ENCODE measurements around the gene KIAA1328. TPM values are rescaled to one million over a fixed set of nuclear protein-coding genes. Genes with fewer than 3 reads are reported as not detected.
"Not testable (repeated sequence)": the region's sequence is repeated elsewhere in the genome, so short reads cannot be mapped to it uniquely, and the experiment has no call there.

The KIAA1328 gene
- total and polyA plus RNA-seq, 4 donors = 2.0 to 21.1 (median 12.8) TPM

DNA sequence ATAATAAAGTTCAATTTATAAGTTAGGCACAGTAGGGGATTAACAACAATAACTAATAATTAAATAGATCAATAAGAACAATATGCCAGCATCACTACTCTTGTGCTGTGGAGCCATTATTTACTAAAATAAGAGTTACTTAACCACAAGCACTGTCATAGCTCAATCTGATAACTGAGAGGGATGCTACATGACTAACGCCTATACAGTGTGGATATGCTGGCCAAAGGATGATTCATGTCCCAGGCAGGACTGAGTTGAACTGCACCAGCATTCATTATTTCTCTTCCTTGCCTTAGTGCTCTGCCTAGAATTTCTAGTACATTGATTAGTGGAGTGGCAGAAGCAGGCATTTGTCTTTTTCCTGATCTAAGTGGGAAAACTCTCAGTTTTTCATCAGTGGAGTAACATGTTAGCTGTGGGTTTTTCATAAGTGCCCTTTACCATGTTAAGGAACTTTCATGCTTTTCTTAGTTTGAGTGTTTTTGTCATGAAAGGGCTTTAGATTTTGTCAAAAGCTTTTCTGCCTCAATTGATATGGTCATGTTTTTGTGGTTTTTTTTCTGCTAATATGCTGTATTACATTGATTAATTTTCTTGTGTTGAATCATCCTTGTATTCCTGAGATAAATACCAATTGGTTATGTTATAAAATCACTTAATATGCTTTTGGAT, 21.7 kb downstream of the KIAA1328 start:
- ATAC-seq (ENCODE audit: low FRiP score) (no peak), DNase-seq (no peak)
- Histone ChIP-seq H3K36me3 (ENCODE audit: control insufficient read depth in 1 of 2, insufficient read depth in 2 of 2, low read length in 1 of 2) (peaks cover 0 to 2% of the 10 kb centered on the region in 2 donors), H3K27ac (ENCODE audit: low read depth in 1 of 2, low read length in 2 of 2) (no peak overlapping the region), H3K4me3 (ENCODE audit: low read length in 2 of 2) (no peak overlapping the region), H3K9me3 (ENCODE audit: control insufficient read depth, low read length) (peaks cover 2% of the 10 kb centered on the region), H3K4me1 (ENCODE audit: control insufficient read depth in 1 of 2, insufficient read depth in 2 of 2, low read length in 2 of 2) (no peaks in the 10 kb centered on the region), H3K27me3 (ENCODE audit: control insufficient read depth in 1 of 2, insufficient read depth in 2 of 2, low read length in 1 of 2) (no peaks in the 10 kb centered on the region)
- WGBS, 2 donors = 68 to 72% methylated on average over 1 of the region's 1 CpG
- intact Hi-C loops (cut with DNase I) = no loop called here

DNA sequence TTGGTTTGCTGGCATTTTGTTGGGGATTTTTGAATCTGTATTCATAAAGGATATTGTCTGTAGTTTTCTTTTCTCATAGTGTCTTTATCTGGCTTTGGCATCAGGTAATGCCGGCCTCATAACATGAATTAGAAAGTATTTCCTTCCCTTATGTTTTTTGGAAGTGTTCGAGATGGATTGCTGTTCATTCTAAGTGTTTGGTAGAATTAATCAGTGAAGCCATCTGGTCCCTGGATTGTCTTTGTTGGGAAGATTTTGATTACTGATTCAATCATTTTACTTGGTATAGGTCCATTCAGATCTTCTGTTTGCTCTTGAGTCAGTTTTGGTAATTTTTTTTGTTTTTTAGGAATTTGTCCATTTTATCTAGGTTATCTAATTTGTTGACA, 22.3 kb downstream of the KIAA1328 start:
- no peak for DNase-seq
- Histone ChIP-seq H3K36me3 (ENCODE audit: control insufficient read depth in 1 of 2, insufficient read depth in 2 of 2, low read length in 1 of 2) (peaks cover 0 to 2% of the 10 kb centered on the region in 2 donors), H3K27ac (ENCODE audit: low read depth in 1 of 2, low read length in 2 of 2) (no peak overlapping the region), H3K27me3 (ENCODE audit: control insufficient read depth in 1 of 2, insufficient read depth in 2 of 2, low read length in 1 of 2) (no peaks in the 10 kb centered on the region), H3K4me1 (ENCODE audit: control insufficient read depth in 1 of 2, insufficient read depth in 2 of 2, low read length in 2 of 2) (no peaks in the 10 kb centered on the region), H3K4me3 (ENCODE audit: low read length in 2 of 2) (no peak overlapping the region), H3K9me3 (ENCODE audit: control insufficient read depth, low read length) (peaks cover 2% of the 10 kb centered on the region)
- intact Hi-C loops (cut with DNase I) = no loop called here
- WGBS, 2 donors = 92 to 95% methylated on average over 2 of the region's 2 CpGs
- ATAC-seq (ENCODE audit: low FRiP score) = no peak

DNA sequence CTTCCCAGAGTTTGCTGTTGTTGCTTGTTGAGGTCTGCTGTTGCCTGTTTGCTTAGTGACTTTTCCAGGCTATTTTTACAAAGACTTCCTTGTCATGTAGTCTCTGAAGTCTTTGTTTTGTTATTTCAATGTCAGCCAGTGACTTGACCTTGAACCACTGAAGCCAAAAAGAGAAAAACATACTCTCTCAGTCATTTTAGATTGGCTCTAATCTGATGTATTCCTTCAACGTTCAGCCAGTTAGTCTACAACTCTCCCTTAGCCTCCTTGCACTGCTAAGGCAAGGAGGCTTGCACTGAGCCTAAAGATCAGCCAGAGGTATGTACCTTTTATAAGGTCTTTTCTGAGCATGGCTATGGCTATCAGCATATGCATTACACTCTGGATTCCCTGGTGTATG, 27.9 kb downstream of the KIAA1328 start:
- no peak for DNase-seq
- intact Hi-C loops (cut with DNase I) = no loop called here
- ATAC-seq (ENCODE audit: low FRiP score) = no peak
- Histone ChIP-seq H3K27ac (ENCODE audit: low read depth in 1 of 2, low read length in 2 of 2) (no peak overlapping the region), H3K4me3 (ENCODE audit: low read length in 2 of 2) (no peak overlapping the region), H3K9me3 (ENCODE audit: control insufficient read depth, low read length) (peaks cover 2% of the 10 kb centered on the region), H3K36me3 (ENCODE audit: control insufficient read depth in 1 of 2, insufficient read depth in 2 of 2, low read length in 1 of 2) (peaks cover 0 to 2% of the 10 kb centered on the region in 2 donors), H3K27me3 (ENCODE audit: control insufficient read depth in 1 of 2, insufficient read depth in 2 of 2, low read length in 1 of 2) (no peaks in the 10 kb centered on the region), H3K4me1 (ENCODE audit: control insufficient read depth in 1 of 2, insufficient read depth in 2 of 2, low read length in 2 of 2) (peaks cover 3 to 4% of the 10 kb centered on the region in 2 donors)
- WGBS, 2 donors = 0 to 7% methylated on average over 1 of the region's 1 CpG

DNA sequence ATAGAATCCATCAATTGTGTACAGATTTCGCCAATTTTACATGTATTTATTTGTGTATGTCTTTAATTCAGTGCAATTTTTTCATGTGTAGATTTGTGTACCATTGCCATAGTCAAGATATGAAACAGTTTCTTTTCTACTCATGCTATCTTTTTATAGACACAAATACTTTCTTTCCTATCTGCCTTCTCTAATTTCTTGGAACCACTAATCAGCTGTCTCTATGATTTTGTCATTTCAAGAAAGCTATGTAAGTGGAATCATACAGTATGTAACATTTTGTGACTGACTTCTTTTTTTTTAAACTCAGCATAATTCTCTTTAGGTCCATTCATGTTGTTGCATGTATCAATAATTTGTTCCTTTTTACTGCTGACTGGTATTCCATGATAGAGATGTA, 33.3 kb downstream of the KIAA1328 start:
- ATAC-seq (ENCODE audit: low FRiP score) (no peak), DNase-seq (no peak)
- Histone ChIP-seq H3K27ac (ENCODE audit: low read depth in 1 of 2, low read length in 2 of 2) (no peak overlapping the region), H3K36me3 (ENCODE audit: control insufficient read depth in 1 of 2, insufficient read depth in 2 of 2, low read length in 1 of 2) (peaks cover 0 to 2% of the 10 kb centered on the region in 2 donors), H3K4me1 (ENCODE audit: control insufficient read depth in 1 of 2, insufficient read depth in 2 of 2, low read length in 2 of 2) (no peaks in the 10 kb centered on the region), H3K9me3 (ENCODE audit: control insufficient read depth, low read length) (no peaks in the 10 kb centered on the region), H3K27me3 (ENCODE audit: control insufficient read depth in 1 of 2, insufficient read depth in 2 of 2, low read length in 1 of 2) (no peaks in the 10 kb centered on the region), H3K4me3 (ENCODE audit: low read length in 2 of 2) (no peak overlapping the region)
- intact Hi-C loops (cut with DNase I) = loop anchor here in 1 of 2 donors (10.0 kb wide), 1 partner anchor 53 kb away; no protein-coding TSS in a partner anchor
- WGBS, 2 donors = 98 to 100% methylated on average over 1 of the region's 1 CpG

DNA sequence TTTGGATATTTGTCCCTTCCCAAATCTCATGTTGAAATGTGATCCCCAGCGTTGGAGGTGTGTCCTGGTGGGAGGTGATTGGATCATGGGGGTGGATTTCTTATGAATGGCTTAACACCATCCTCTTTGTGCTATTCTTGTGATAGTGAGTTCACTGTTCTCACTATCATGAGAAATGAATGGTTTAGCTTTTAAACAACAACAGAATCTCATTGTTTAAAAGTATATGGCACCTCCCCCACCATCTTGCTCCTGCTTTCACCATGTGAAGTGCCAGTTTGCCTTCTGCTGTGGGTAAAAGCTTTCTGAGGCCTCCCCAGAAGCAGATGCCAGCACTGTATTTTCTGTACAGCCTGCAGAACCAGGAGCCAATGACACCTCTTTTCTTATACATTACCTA, 38.1 kb downstream of the KIAA1328 start:
- Histone ChIP-seq H3K27ac (ENCODE audit: low read depth in 1 of 2, low read length in 2 of 2) (no peak overlapping the region), H3K27me3 (ENCODE audit: control insufficient read depth in 1 of 2, insufficient read depth in 2 of 2, low read length in 1 of 2) (no peaks in the 10 kb centered on the region), H3K9me3 (ENCODE audit: control insufficient read depth, low read length) (no peaks in the 10 kb centered on the region), H3K36me3 (ENCODE audit: control insufficient read depth in 1 of 2, insufficient read depth in 2 of 2, low read length in 1 of 2) (peaks cover 0 to 2% of the 10 kb centered on the region in 2 donors), H3K4me1 (ENCODE audit: control insufficient read depth in 1 of 2, insufficient read depth in 2 of 2, low read length in 2 of 2) (no peaks in the 10 kb centered on the region), H3K4me3 (ENCODE audit: low read length in 2 of 2) (no peak overlapping the region)
- ATAC-seq (ENCODE audit: low FRiP score) (no peak), DNase-seq (no peak)
- intact Hi-C loops (cut with DNase I) = loop anchor here in 1 of 2 donors (10.0 kb wide), 1 partner anchor 48 kb away; no protein-coding TSS in a partner anchor
- WGBS, 2 donors = 96 to 97% methylated on average over 1 of the region's 1 CpG

DNA sequence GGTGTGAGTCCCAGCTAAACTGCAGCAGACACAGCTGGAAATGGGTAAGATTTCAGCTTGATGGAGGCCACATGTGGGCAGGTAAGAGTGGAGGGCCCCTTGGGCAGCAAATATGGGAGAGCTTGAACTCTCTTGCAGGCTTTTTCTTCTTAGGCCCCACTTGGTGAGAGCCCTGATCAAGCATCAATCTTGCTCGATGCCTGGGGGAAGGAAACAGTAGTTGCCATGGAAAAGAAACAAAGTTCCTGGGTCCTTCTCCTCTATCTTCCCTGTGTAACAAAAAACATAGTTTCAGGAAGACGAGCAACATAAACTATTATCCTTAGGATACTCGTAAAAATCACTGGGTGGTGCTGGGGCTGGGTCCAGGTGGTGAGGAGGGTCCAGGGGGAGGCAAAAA, 42.9 kb downstream of the KIAA1328 start:
- H3K27me3 ChIP-seq (ENCODE audit: control insufficient read depth in 1 of 2, insufficient read depth in 2 of 2, low read length in 1 of 2) = no peaks in the 10 kb centered on the region
- intact Hi-C loops (cut with DNase I) = no loop called here
- no peak for DNase-seq
- H3K36me3 ChIP-seq (ENCODE audit: control insufficient read depth in 1 of 2, insufficient read depth in 2 of 2, low read length in 1 of 2) = no peaks in the 10 kb centered on the region
- WGBS, 2 donors = 71 to 83% methylated on average over 3 of the region's 3 CpGs
- no peak for ATAC-seq (ENCODE audit: low FRiP score)
- no peaks in the 10 kb centered on the region for H3K4me1 ChIP-seq (ENCODE audit: control insufficient read depth in 1 of 2, insufficient read depth in 2 of 2, low read length in 2 of 2)
- no peak overlapping the region for H3K4me3 ChIP-seq (ENCODE audit: low read length in 2 of 2)
- no peaks in the 10 kb centered on the region for H3K9me3 ChIP-seq (ENCODE audit: control insufficient read depth, low read length)
- H3K27ac ChIP-seq (ENCODE audit: low read depth in 1 of 2, low read length in 2 of 2) = no peak overlapping the region

DNA sequence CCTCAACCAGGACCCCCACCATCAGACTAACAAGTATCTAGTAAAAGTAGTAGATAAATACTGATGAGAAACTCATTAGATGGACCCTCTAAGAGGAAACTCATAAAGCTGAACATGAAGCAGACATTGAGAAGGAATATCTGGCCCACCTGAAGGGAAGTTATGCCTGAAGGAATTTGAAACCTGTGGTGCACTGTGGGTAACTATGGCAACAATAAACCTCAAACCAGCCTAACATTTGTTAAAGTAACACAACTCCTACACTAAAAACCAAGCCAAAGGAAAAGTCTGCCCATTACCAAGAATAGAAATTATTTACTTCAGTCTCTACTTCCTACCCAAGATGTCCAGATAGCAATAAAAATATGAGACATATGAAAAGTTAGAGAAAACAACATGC, 43.4 kb downstream of the KIAA1328 start:
- intact Hi-C loops (cut with DNase I) = no loop called here
- ATAC-seq (ENCODE audit: low FRiP score) (no peak), DNase-seq (no peak)
- Histone ChIP-seq H3K4me1 (ENCODE audit: control insufficient read depth in 1 of 2, insufficient read depth in 2 of 2, low read length in 2 of 2) (no peaks in the 10 kb centered on the region), H3K9me3 (ENCODE audit: control insufficient read depth, low read length) (no peaks in the 10 kb centered on the region), H3K4me3 (ENCODE audit: low read length in 2 of 2) (no peak overlapping the region), H3K27ac (ENCODE audit: low read depth in 1 of 2, low read length in 2 of 2) (no peak overlapping the region), H3K36me3 (ENCODE audit: control insufficient read depth in 1 of 2, insufficient read depth in 2 of 2, low read length in 1 of 2) (no peaks in the 10 kb centered on the region), H3K27me3 (ENCODE audit: control insufficient read depth in 1 of 2, insufficient read depth in 2 of 2, low read length in 1 of 2) (no peaks in the 10 kb centered on the region)

DNA sequence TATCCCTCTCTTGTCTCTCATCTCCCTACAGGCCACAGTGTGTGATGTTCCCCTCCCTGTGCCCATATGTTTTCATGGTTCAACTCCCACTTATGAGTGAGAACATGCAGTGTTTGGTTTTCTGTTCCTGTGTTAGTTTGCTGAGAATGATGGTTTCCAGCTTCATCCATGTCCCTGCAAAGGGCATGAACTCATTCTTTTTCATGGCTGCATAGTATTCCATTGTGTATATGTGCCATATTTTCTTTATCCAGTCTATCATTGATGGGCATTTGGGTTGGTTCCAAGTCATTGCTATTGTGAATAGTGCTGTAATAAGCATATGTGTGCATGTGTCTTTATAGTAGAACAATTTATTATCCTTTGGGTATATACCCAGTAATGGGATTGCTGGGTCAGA, 44.9 kb downstream of the KIAA1328 start:
- H3K27me3 ChIP-seq (ENCODE audit: control insufficient read depth in 1 of 2, insufficient read depth in 2 of 2, low read length in 1 of 2); H3K9me3 ChIP-seq (ENCODE audit: control insufficient read depth, low read length); H3K36me3 ChIP-seq (ENCODE audit: control insufficient read depth in 1 of 2, insufficient read depth in 2 of 2, low read length in 1 of 2); DNase-seq; H3K27ac ChIP-seq (ENCODE audit: low read depth in 1 of 2, low read length in 2 of 2); H3K4me1 ChIP-seq (ENCODE audit: control insufficient read depth in 1 of 2, insufficient read depth in 2 of 2, low read length in 2 of 2); ATAC-seq (ENCODE audit: low FRiP score); intact Hi-C loops (cut with DNase I); H3K4me3 ChIP-seq (ENCODE audit: low read length in 2 of 2): not testable (repeated sequence)

DNA sequence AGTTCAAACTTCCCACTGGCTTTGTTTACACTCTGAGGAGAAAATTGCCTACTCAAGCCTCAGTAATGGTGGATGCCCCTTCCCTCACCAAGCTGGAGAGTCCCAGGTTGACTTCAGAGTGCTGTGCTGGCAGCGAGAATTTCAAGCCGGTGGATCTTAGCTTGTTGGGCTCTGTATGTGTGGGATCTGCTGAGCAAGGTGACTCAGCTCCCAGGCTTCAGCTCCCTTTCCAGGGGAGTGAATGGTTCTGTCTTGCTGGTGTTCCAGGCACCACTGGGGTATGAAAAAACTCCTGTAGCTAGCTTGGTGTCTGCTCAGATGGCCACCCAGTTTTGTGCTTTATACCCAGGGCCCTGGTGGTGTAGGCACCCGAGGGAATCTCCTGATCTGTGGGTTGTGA, 50.9 kb downstream of the KIAA1328 start:
- 97 to 100% methylated on average over 3 of the region's 3 CpGs for WGBS, 2 donors
- intact Hi-C loops (cut with DNase I); ATAC-seq (ENCODE audit: low FRiP score): not testable (repeated sequence)

More for the DNA sequence above, 50.9 kb downstream of the KIAA1328 start:
- not testable (repeated sequence) for H3K4me3 ChIP-seq (ENCODE audit: low read length in 2 of 2); H3K9me3 ChIP-seq (ENCODE audit: control insufficient read depth, low read length); DNase-seq; H3K27ac ChIP-seq (ENCODE audit: low read depth in 1 of 2, low read length in 2 of 2); H3K36me3 ChIP-seq (ENCODE audit: control insufficient read depth in 1 of 2, insufficient read depth in 2 of 2, low read length in 1 of 2); H3K4me1 ChIP-seq (ENCODE audit: control insufficient read depth in 1 of 2, insufficient read depth in 2 of 2, low read length in 2 of 2); H3K27me3 ChIP-seq (ENCODE audit: control insufficient read depth in 1 of 2, insufficient read depth in 2 of 2, low read length in 1 of 2)
